ENCODE measurements around the gene EXOC4. TPM values are rescaled to one million over a fixed set of nuclear protein-coding genes. Genes with fewer than 3 reads are reported as not detected.

Gene EXOC4
- total and polyA plus RNA-seq, 2 of the 8 experiments (the other 6 are each of a cell fraction or from before 2014, with no cell fraction given) = 27.0 to 67.3 TPM

- Histone ChIP-seq H3K14ac (ENCODE audit: insufficient read length) (no peak overlapping the region), H3K4me1 (replicated peaks in 1 of 4; ENCODE audit: control insufficient read depth in 3 of 4, insufficient read depth in 4 of 4, low read length in 3 of 4) (peaks cover 1 to 21% (median 9%) of the 10 kb centered on the region in 4 experiments; a peak in 5 of 7 replicates), H3K18ac (ENCODE audit: extremely low read depth, low read length) (no peak overlapping the region), H3K56ac (replicated peaks; ENCODE audit: insufficient read length, low read depth, low read length) (no peak overlapping the region), H3K4me3 (ENCODE audit: extremely low read depth in 1 of 4, insufficient read depth in 2 of 4, low read depth in 3 of 4, low read length in 4 of 4) (no peak overlapping the region), H3K36me3 (ENCODE audit: control insufficient read depth in 2 of 4, insufficient read depth in 4 of 4, low read length in 3 of 4) (no peaks in the 10 kb centered on the region), H3K79me1 (ENCODE audit: low read depth, low read length) (no peaks in the 10 kb centered on the region), H2BK120ac (replicated peaks; ENCODE audit: low read depth, low read length) (no peak overlapping the region), H3K4ac (replicated peaks; ENCODE audit: insufficient read length, low read depth, low read length) (no peak overlapping the region), H3K9ac (replicated peaks in 1 of 4; ENCODE audit: extremely low read depth in 1 of 4, low read depth in 3 of 4, low read length in 3 of 4) (no peak overlapping the region), H2AFZ (ENCODE audit: low read length) (no peak overlapping the region), H3K9me3 (ENCODE audit: insufficient read depth in 2 of 2, low read depth in 1 of 2, low read length in 1 of 2) (no peaks in the 10 kb centered on the region), H4K8ac (ENCODE audit: extremely low read depth, insufficient read depth, low read length) (no peak overlapping the region), H4K5ac (ENCODE audit: insufficient read length, low read depth, low read length) (no peak overlapping the region), H3K27ac (ENCODE audit: low read depth, low read length) (no peak overlapping the region), H3K79me2 (ENCODE audit: control insufficient read depth in 1 of 2, insufficient read depth in 2 of 2, low read length in 2 of 2) (no peaks in the 10 kb centered on the region), H4K20me1 (replicated peaks in 1 of 2; ENCODE audit: control insufficient read depth in 1 of 2, insufficient read depth in 2 of 2, low read length in 2 of 2) (no peaks in the 10 kb centered on the region), H3K23me2 (ENCODE audit: low read depth, low read length) (no peaks in the 10 kb centered on the region), H2BK5ac (ENCODE audit: low read depth, low read length) (no peak overlapping the region), H3K23ac (ENCODE audit: insufficient read length) (no peak overlapping the region), H2BK12ac (ENCODE audit: low read depth, low read length) (no peak overlapping the region), H3K27me3 (replicated peaks in 1 of 4; ENCODE audit: control insufficient read depth in 3 of 4, extremely low read depth in 1 of 4, insufficient read depth in 3 of 4, low read length in 3 of 4) (no peaks in the 10 kb centered on the region), H4K91ac (replicated peaks; ENCODE audit: insufficient read length, low read length) (no peak overlapping the region), H2AK5ac (ENCODE audit: low read depth, low read length) (no peak overlapping the region), H3K4me2 (ENCODE audit: insufficient read depth in 1 of 2, low read depth in 2 of 2, low read length in 2 of 2) (no peak overlapping the region; a peak in 1 of 4 replicates), H2BK15ac (ENCODE audit: low read length) (no peak overlapping the region), H2BK20ac (ENCODE audit: low read length) (no peak overlapping the region)
- WGBS, 2 experiments (ENCODE audit: extremely low coverage in 1 of 2, insufficient coverage in 1 of 2, insufficient read length in 1 of 2, insufficient replicate concordance in 2 of 2, low coverage in 1 of 2, low lambda C conversion rate in 2 of 2, missing lambda C conversion rate in 1 of 2) = 35% methylated on average over 1 of the region's 1 CpG; no CpG with 5 or more reads in 1 of the 2 experiments
- FAIRE-seq (no peak), DNase-seq (ENCODE audit: low read depth in 1 of 2, low spot score in 2 of 2) (no peak)
- ChIA-PET POLR2A (ENCODE audit: partially characterized antibody) (interaction anchor here (0.6 kb wide), 1 partner anchor 23 kb away, joined by 3 read pairs; no protein-coding TSS in a partner anchor), CTCF (ENCODE audit: partially characterized antibody) (no interaction called here)
- TF ChIP-seq CREB1 (IDR thresholded peaks at IDR 0.05) (no peak), KDM1A (IDR thresholded peaks at IDR 0.05; ENCODE audit: borderline replicate concordance, low read length) (no peak), ASH2L (IDR thresholded peaks at IDR 0.05; ENCODE audit: low read length) (no peak), CBX5 (IDR thresholded peaks at IDR 0.05; ENCODE audit: low read depth, low read length) (no peak), POLR2A (IDR thresholded peaks at IDR 0.05; ENCODE audit: control extremely low read depth in 1 of 2, low read depth in 2 of 2, low read length in 2 of 2) (no peak), POLR2AphosphoS5 (IDR thresholded peaks at IDR 0.05; ENCODE audit: low read depth, low read length) (no peak), SUZ12 (IDR thresholded peaks at IDR 0.05; ENCODE audit: low read length) (no peak), EP300 (IDR thresholded peaks at IDR 0.05; ENCODE audit: borderline replicate concordance in 1 of 2, low read depth in 2 of 2, low read length in 2 of 2) (no peak), E2F6 (IDR thresholded peaks at IDR 0.05) (no peak), USF2 (IDR thresholded peaks at IDR 0.05; ENCODE audit: low read length) (no peak), SP4 (IDR thresholded peaks at IDR 0.05; ENCODE audit: low read length) (no peak), TEAD4 (IDR thresholded peaks at IDR 0.05; ENCODE audit: low read depth, low read length) (no peak), HDAC2 (IDR thresholded peaks at IDR 0.05; ENCODE audit: borderline replicate concordance in 1 of 2, low read depth in 2 of 2, low read length in 2 of 2) (no peak)
Measured at GRCh38 chr7:133932591-133932990, 679.7 kb downstream of the EXOC4 start.
